ENCODE results near the gene GALNT1. TPM values are rescaled to one million over a fixed set of nuclear protein-coding genes. Genes with fewer than 3 reads are reported as not detected.

GALNT1 gene
- total and polyA plus RNA-seq, 2 of the 4 experiments (the other 2 are of a cell fraction): 24.9 to 43.9 TPM

GRCh38 chr18:35637227-35637626 lies 55.7 kb downstream of the GALNT1 start:
- Histone ChIP-seq H3K79me1 (ENCODE audit: low read depth in 1 of 2, low read length in 2 of 2) (peaks cover 7 to 10% of the 10 kb centered on the region in 2 experiments; a peak in 2 of 4 replicates), H2BK20ac (ENCODE audit: low read depth, low read length) (no peak overlapping the region), H3K18ac (ENCODE audit: low read depth, low read length) (no peak overlapping the region), H2AK9ac (replicated peaks; ENCODE audit: low read depth, low read length, poor library complexity) (no peak overlapping the region), H3K23ac (ENCODE audit: low read depth, low read length) (no peak overlapping the region), H3K9me3 (ENCODE audit: control insufficient read depth, insufficient read depth, low read length) (no peaks in the 10 kb centered on the region), H3K4ac (ENCODE audit: low read depth, low read length) (no peak overlapping the region), H2BK15ac (ENCODE audit: low read depth, low read length) (0 out of 3 replicates have a peak overlapping the region, but pooled peaks have one; percentile 28), H3K14ac (replicated peaks; ENCODE audit: low read depth, low read length) (no peak overlapping the region), H2AFZ (replicated peaks; ENCODE audit: low read length, poor library complexity) (no peak overlapping the region), H4K91ac (ENCODE audit: insufficient read depth, low read depth, low read length) (no peak overlapping the region), H3K9ac (ENCODE audit: low read depth, low read length) (no peak overlapping the region), H3K4me3 (ENCODE audit: insufficient read depth, low read depth, low read length) (no peak overlapping the region), H2AK5ac (ENCODE audit: low read depth, low read length) (no peak overlapping the region), H3K36me3 (ENCODE audit: control insufficient read depth, insufficient read depth, low read length) (no peaks in the 10 kb centered on the region), H3K56ac (ENCODE audit: extremely low read depth, insufficient read depth, low read length) (no peak overlapping the region), H3K4me2 (ENCODE audit: low read depth, low read length) (no peak overlapping the region), H4K8ac (ENCODE audit: low read depth in 2 of 2, low read length in 2 of 2) (no peak overlapping the region), H2BK5ac (ENCODE audit: low read depth, low read length, poor library complexity, severe bottlenecking) (no peak overlapping the region), H3K27ac (ENCODE audit: insufficient read depth, low read length) (no peak overlapping the region), H4K5ac (ENCODE audit: low read depth, low read length) (no peak overlapping the region), H4K20me1 (ENCODE audit: insufficient read depth, low read length) (0 out of 2 replicates have a peak, but pooled peaks cover 3% of the 10 kb centered on the region), H2BK120ac (ENCODE audit: low read depth, low read length) (no peak overlapping the region), H3K27me3 (ENCODE audit: control insufficient read depth, insufficient read depth, low read length) (no peaks in the 10 kb centered on the region), H3K9me1 (ENCODE audit: insufficient read depth, low read length) (peaks cover 4% of the 10 kb centered on the region; the same call in 1 of the 2 replicates), H3K4me1 (ENCODE audit: control insufficient read depth, insufficient read depth, low read length) (peaks cover 8% of the 10 kb centered on the region)
- 100% methylated on average over 3 of the region's 5 CpGs; no CpG with 5 or more reads in 1 of the 2 experiments for WGBS, 2 experiments (ENCODE audit: extremely low coverage in 2 of 2, insufficient read length in 1 of 2)
- no TSS peak for BruUV-seq (replicated peaks)
- DNase-seq (no peak), ATAC-seq (ENCODE audit: low read depth) (no peak)
- POLR2A ChIA-PET (ENCODE audit: unreplicated experiment): no interaction called here
- TF ChIP-seq MAFK (IDR thresholded peaks at IDR 0.05; ENCODE audit: low read depth, low read length) (peak; percentile 98), POLR2A (IDR thresholded peaks at IDR 0.05; ENCODE audit: low read depth, low read length) (no peak), MXI1 (IDR thresholded peaks at IDR 0.05; ENCODE audit: borderline replicate concordance, low read depth, low read length) (no peak), CEBPB (IDR thresholded peaks at IDR 0.05; ENCODE audit: low read depth, low read length) (no peak), MAZ (IDR thresholded peaks at IDR 0.05; ENCODE audit: borderline replicate concordance, low read depth, low read length) (no peak), FOS (IDR thresholded peaks at IDR 0.05; ENCODE audit: low read depth, low read length) (no peak)
- dilution Hi-C loops (cut with HindIII; ENCODE audit: low sequenced_read_pairs, unreplicated experiment): no loop called here
- in situ Hi-C loops (cut with MboI; ENCODE audit: low sequenced_read_pairs): no loop called here
- intact Hi-C loops (cut with micrococcal nuclease): loop anchor here (5.0 kb wide), 1 partner anchor 55 kb away; the partner anchor contains the start of gene GALNT1
- CTCF ChIA-PET: no interaction called here
